Pons (tissue), 1 donor: ENCODE results near the gene ZNF544.
"Not testable (repeated sequence)": the region's sequence is repeated elsewhere in the genome, so short reads cannot be mapped to it uniquely, and the experiment has no call there.

Source experiments
- DNase-seq: peaks from one replicate; pipeline ENCODE4 v3.0.0-alpha.2; 2016; ENCODE audit warnings: low spot score

Gene ZNF544

DNA sequence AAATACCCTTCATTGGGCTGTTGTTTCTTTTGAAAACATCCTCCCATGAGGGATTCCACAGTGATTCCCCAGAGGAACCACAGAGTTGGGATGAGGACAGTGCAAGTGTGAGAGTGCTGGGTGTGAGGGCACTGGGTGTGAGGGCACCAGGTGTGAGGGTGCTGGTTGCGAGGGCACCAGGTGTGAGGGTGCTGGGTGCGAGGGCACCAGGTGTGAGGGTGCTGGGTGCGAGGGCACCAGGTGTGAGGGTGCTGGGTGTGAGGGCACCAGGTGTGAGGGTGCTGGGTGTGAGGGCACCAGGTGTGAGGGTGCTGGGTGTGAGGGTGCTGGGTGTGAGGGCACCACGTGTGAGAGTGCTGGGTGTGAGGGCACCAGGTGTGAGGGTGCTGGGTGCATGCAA, 29.5 kb downstream of the ZNF544 start:
- DNase-seq: not testable (repeated sequence)

DNA sequence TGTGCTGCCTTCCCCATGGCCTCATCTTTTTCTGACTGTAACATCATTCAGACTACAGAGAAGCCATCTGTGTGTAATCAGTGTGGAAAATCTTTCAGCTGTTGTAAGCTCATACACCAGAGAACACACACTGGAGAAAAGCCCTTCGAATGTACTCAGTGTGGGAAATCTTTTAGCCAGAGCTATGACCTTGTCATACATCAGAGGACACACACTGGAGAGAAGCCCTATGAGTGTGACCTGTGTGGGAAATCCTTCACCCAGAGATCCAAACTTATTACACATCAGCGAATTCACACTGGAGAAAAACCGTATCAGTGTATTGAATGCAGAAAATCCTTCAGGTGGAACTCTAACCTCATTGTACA, 32.9 kb downstream of the ZNF544 start:
- no peak for DNase-seq

DNA sequence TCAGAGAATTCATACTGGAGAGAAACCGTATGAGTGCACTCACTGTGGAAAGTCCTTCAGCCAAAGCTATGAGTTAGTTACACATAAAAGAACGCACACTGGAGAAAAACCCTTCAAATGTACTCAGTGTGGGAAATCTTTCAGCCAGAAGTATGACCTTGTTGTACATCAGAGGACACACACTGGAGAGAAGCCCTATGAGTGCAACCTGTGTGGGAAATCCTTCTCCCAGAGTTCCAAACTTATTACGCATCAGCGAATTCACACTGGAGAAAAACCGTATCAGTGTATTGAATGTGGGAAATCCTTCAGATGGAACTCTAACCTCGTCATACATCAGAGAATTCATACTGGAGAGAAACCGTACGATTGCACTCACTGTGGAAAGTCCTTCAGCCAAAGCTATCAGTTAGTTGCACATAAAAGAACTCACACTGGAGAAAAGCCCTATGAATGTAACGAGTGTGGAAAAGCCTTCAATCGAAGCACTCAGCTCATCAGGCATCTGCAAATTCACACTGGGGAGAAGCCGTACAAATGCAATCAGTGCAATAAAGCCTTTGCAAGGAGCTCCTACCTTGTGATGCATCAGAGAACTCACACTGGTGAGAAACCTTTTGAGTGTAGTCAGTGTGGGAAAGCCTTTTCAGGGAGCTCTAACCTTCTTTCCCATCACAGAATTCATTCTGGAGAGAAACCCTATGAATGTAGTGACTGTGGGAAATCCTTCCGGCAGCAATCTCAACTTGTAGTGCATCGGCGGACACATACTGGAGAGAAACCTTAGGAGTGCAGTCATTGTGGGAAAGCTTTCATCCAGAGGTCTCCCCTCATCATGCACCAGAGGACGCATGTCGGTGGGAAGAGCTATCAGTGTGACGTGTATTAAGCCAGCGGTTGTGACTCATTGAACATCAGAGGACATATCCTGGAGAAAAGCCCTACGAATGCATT, 33.5 kb downstream of the ZNF544 start:
- DNase-seq: no peak

DNA sequence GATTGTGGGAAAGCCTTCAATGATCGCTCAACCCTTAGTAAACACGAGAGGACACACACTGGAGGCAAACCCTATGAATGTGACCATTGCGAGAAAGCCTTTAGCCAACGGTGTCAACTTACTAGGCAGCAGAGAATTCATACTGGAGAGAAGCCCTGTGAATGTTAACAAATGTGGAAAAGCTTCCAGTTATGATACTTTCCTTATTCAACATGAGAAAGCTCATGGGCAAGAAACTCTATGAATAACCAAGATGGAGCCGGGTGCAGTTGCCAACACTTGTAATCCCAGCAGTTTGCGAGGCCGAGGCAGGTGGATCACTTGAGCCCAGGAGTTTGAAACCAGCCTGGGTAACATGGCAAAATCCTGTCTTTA, 34.2 kb downstream of the ZNF544 start:
- no peak for DNase-seq

DNA sequence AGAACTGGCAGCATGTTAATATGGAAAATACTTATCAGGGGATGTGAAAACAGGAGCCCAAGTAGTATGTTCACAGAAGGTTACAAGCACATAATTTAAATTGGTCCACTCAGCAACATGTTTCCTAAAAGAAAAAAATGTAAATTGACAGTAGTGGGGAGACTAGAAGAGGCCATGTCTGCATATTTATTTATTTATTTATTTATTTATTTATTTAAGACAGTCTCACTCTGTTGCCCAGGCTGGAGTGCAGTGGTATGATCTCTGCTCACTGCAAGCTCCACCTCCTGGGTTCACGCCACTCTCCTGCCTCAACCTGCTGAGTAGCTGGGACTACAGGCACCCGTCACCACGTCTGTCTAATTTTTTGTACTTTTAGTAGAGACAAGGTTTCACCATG, 36.4 kb downstream of the ZNF544 start:
- DNase-seq: no peak

DNA sequence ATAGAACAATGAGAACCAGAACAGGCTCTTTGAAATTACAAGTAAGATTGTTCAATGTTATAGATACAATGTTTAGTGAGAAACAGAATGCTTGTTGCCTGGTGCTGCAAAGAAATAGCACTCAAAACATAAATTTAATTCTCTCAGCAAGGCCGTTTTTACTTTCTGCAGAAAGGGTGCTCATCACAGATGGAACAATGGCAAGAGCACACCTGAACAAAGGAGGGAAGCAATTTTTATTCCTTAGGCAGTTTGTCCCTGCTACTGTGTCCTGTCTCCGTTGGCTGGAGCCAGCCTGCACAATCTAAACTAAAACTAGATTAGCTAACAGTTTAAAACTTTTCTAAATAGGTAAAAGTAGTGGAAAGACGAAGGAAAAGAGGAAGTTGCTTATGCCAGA, 39.6 kb downstream of the ZNF544 start:
- no peak for DNase-seq

DNA sequence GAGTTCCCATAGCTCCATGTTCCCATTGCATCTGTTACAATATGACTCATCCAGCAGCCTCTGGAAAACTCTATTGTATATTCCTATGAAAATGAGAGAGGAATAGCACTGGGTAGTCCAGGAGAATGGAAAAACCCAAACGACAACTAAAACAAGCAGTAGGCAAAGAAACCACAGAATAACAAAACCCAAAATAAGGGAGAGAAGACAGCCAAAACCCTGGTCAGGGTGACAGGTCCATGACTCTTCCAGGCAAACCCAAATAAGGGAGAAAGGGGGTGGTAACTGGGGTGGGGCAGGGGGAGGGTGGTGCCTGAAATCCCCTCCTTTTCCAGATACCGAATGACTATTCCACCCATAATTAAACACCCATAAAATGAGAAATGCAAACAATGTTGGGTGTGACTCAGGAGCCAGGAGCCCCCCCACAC, 46.1 kb downstream of the ZNF544 start:
- peak; percentile 11 for DNase-seq

DNA sequence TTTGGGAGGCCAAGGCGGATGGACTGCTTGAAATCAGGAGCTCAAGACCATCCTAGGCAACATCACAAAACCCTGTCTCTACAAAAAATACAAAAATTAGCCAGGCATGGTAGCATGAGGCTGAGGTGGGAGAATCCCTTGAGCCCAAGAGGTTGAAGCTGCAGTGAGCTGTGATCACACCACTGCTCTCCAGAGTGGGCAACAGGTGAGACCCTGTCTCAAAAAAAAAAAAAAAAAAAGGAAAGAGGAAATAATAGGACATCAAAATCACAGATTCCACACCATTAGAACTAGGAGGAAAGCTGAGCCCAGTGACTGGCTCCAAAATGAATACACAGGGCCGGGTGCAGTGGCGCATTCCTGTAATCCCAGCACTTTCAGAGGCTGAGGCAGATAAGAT, 46.9 kb downstream of the ZNF544 start:
- DNase-seq: no peak

DNA sequence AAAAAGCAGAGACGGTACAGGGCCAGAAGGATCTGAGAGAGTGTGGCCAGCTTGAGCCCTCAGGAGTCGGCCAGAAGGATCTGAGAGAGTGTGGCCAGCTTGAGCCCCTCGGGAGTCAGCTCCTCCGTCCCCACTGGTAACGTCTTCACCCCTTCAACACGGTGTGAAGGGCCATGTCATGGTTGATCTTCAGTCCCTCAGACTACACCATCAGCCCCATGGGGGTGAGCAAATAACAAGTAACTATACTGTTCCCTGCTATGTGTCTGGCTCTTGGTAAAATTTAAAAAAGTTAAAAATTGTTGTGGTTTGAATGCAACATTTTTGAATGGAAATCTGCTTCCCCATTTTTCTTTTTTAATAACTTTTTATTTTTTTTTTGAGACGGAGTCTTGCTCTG, 48.5 kb downstream of the ZNF544 start:
- DNase-seq: no peak

DNA sequence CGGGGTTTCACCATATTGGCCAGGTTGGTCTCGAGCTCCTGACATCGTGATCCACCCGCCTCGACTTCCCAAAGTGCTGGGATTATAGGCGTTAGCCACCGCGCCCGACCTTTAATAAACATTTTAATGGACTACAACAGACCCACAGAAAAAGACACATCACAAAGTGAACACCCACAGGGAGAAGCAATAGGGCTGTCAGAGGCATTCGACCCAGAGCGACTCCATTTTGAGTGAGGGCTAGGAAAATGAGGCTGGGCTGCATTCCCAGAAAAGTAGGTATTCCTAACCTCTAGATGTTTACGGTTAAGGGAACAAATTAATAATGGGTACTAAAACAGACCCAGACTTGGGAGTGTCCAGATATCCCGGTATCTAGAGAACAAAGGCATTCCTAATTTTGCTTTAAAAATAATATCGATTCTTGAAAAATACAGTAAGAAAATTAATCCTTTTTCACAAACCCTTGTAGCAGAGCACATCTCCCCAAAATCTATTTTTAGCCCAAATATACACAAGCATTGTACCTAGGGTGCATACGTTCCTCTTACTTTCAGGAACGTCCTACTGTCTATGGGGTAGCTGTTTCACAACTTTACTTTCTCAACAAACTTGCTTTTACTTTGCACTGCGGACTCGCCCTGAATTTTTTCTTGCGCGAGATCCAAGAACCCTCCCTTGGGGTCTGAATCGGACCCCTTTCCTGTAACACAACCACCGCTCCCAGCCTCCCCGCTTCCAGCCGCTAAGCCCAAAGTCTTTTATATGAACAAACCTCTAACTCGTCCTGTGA, 49.2 kb downstream of the ZNF544 start:
- no peak for DNase-seq

DNA sequence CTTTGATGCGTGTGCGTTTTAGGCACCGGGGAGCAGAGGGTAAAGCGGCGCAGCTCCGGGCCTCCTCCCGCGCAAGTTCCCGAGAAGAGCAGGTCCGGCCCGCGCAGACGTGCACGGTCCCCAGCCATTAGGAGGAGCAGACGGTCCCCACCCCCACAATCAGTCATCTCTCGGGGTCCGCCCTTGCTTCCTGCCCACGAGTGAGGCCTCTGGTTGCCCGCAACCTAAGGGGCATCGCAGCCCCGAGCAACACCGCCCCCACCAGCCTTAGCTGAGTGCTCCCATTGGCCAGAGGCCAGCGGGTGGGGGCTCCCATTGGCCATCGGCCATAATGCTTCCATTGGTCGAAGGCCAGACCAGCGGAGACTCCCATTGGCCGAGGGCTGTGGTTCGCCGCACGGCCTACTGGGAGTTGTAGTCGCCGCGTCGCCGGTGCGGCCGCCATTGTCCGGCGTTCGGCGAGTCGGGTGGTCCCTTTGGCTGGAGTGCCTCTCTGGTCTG, 49.9 kb downstream of the ZNF544 start, which contains the start of gene ZNF8:
ZNF8 (plus strand) TSS at position 415 of the 501 bp plus-strand sequence. CDS start 127 bp downstream, outside the sequence.
- DNase-seq: peak; percentile 96

DNA sequence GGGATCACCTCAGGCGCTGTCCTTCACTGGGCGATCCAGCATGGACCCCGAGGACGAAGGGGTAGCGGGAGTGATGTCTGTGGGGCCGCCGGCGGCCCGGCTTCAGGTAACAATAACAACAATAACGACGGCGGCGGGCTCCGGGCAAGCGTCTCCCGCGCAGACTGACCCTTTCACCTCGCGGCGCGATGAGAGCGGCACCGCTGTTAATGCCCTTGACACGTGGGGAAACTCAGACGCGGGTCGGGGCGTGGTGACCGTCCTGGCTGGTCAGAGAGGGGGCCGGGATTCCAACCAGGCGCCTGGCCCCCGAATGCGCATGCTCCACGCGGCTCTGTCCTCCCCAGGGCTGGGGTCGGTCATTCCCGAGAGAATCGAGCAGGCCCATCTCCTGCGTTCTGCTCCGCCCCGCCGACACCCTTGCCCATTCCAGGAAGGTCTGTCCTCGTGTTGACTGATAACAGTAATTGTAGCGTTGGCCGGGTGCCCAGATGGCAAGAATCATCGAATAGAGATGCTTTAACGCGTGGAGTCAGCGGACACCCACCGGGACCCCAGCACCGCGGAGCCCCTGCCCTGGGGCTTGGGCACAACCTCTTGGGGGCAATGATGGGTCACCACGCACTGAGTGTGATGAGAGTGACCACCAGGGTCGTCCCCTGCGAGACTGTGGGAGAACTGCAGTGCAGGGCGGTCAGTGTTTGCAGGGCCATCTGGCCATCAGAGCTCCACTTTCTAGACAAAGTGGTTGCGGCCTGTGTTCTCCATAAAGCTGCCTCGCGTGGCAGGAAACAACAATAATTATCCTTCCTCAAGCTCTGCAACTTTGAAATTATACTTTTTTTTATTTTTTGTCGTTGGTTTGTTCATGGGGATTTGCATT, 50.6 kb downstream of the ZNF544 start:
- DNase-seq: peak; percentile 31

DNA sequence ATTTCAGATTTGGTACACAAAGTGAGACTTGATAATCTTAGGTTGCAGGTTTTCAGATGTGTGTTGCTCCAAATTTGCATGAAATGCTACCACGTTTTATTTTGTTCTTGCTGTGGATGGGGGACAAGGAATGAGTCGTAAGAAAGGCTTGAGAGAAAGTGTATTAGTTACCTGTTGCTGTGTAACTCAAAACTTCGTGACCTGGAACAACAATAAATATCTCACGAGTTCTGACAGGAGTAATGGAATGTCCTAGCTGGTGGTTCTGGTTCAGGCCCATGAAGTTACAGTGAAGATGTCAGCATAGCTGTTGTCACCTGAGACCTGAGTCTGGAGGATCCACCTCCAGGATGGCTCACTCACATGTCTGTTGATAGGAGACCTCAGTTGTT, 51.2 kb downstream of the ZNF544 start:
- DNase-seq: no peak

DNA sequence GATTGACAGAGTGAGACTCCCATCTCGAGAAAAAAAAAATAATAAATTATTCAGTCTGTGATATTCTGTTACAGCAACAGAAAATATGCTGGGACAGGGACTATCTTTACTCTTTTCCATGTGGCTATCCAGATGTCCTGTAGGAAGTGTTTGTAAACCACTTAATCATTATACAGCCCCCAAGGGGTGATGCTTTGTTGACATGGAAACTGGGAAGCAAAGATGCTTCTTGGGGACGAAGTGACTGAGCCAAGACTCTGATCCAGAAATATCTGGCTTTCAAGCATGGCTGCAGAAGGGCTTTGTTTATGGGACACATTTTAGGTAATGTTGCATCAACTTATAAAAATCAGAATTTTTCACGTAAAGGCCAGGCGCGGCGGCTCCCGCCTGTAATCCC, 55.5 kb downstream of the ZNF544 start:
- DNase-seq: no peak

DNA sequence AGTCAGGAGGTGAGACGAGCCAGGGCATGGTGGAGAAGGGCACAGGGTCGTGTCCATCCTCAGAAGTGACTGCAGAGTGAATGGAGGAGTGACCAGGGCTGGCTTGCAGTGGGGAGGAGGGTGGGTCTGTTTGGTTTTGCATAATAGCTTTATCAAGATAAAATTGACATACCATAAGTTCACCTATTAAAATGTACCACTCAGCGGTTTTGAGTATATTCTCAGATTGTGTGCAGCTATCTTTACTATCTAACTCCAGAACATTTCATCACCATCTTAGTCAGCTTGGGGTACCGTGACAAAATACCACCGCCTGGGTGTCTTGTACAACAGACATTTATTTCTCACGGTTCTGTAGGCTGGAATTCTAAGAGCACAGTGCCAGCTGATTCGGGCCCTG, 63.2 kb downstream of the ZNF544 start:
- no peak for DNase-seq

DNA sequence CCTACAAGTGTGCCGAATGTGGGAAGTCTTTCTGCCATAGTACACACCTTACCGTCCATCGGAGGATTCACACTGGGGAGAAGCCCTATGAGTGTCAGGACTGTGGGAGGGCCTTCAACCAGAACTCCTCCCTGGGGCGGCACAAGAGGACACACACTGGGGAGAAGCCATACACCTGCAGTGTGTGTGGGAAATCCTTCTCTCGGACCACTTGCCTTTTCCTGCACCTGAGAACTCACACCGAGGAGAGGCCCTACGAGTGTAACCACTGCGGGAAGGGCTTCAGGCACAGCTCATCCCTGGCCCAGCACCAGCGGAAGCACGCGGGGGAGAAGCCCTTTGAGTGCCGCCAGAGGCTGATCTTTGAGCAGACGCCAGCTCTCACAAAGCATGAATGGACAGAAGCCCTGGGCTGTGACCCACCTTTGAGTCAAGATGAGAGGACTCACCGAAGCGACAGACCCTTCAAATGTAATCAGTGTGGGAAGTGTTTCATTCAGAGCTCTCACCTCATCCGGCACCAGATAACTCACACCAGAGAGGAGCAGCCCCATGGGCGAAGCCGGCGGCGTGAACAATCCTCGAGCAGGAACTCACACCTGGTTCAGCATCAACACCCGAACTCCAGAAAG, 66.1 kb downstream of the ZNF544 start:
- DNase-seq: no peak

DNA sequence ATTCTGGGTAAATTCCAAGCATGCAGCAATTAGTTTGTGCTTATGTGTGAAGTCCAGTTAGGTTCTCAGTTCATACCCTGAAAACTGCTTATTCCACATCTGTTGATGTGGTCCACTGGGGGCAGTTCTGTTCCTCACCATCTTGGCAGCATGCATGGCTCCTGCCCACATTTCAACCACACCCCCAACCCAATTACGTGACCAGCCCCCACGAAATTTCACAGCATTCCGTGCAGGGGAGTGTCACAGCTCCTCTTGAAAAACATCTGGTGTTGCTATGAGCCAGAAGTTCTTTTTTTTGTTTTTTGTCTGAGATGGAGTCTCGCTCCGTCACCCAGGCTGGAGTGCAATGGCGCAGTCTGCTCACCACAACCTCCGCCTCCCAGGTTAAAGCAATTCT, 67.4 kb downstream of the ZNF544 start:
- no peak for DNase-seq

DNA sequence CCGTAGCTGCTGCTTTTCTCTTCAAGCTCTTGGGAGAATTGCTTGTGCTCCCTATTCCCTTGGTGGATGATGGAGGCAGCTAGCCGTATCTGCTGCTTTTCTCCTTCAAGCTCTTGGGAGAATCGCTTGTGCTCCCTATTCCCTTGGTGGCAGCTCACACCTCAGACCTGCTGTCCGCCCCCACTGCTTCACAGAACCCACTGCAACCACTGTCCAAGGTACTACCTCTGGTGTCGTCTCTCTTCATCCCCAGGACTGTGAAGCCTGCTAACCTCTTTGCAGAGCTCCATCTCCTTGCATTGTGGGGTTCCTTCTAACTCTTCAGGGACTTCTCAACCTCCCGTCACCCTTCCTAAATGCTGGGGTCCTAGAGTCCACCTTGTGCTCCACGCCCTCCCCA, 71.9 kb downstream of the ZNF544 start:
- no peak for DNase-seq

DNA sequence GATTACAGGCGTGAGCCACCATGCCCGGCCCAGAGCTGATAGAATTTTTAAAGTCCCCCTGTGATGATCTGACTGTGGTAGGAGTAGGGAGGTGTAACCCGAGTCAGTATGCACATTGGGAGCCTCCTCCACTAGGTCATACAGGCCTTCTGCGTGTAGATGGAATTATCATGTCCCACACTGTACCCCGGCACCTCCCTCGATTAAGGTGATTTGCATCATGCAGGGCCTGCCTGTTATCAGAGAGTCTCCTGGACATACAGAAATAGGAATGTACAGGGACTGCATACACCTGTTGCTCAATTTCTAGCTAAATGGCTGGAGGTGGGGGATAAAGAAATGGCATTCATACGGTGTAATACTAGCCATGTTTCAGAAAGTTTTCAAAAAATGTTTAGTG, 75.5 kb downstream of the ZNF544 start:
- no peak for DNase-seq

DNA sequence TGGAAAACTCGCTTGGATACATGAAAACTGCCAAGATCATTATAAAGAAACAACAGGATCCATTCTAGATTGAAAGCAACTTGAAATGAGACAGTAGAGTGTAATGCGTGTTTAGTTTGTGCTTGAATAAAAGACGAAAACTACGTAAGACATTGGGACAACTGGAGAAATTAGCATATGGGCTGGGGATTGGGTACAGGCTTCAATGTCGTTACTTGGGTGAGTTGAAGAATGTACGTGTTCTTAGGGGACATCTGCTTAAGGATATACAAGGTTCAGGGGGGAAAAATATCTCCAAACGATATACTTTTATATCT, 76.0 kb downstream of the ZNF544 start:
- no peak for DNase-seq

DNA sequence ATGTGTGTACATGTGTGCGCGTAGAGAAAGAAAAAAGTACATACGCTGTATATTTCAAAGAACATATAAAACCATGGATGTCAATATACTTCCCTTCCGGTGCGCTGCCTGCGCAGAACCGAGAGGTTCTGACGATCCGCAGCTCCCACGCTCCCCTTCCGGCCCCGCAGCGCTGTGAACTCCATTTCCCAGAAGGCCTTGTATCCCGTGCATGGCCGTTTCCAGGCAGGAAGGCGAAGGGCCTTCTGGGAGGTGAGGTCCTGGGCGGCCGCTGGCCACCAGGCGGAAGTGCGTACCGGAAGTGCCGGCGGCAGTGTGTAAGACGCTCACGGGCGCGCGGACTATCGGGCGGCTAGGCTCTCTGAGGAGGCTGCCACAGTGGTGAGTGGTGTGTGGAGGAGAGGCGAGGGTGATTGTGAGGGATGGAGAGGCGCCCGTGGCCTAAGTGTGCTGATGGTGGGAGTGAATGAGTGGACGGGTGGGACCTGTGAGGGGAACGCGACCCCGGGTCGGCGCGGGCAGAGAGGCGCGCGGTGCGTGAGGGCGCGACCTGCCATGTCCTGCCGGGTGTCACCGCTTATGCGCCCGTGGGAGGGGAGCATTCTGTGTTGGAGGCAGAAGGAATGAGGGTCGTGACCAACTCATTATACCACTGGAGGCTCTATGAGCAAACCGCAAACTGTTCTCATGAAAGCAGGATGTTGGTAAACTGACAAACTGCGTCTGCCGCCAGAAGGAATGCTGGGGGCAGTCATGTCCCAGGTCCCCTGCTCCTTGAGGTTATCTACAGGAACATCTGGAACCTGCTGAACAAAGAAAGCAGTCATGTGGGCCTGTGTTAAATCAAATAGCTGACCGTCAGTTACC, 76.6 kb downstream of the ZNF544 start, which contains the start of gene ERVK3-1:
ERVK3-1 (plus strand) TSS at position 313 of the 867 bp plus-strand sequence. CDS start 6,792 bp downstream, outside the sequence.
- peak; percentile 98 for DNase-seq
